CD4-positive, alpha-beta T cell treated with Interleukin-4 for 4 hours (primary cell): ENCODE data around the gene ELFN2.

Experiments
- DNase-seq: peaks from one replicate; pipeline ENCODE4 v3.0.0-alpha.2; 2020

The ELFN2 gene

GRCh38 chr22:37353839-37354238 lies 73.4 kb downstream of the ELFN2 start:
- DNase-seq: no peak

GRCh38 chr22:37352481-37352880 lies 74.8 kb downstream of the ELFN2 start:
- DNase-seq: no peak

- no peak for DNase-seq
These were observed 76.0 kb downstream of the ELFN2 start for GRCh38 chr22:37351232-37351631.

- no peak for DNase-seq
These were observed 78.0 kb downstream of the ELFN2 start for GRCh38 chr22:37349043-37349814.

- no peak for DNase-seq
These were observed 80.8 kb downstream of the ELFN2 start for GRCh38 chr22:37346505-37346895.

- no peak for DNase-seq
These were observed 81.3 kb downstream of the ELFN2 start for GRCh38 chr22:37345863-37346504.

GRCh38 chr22:37344735-37345449 lies 82.4 kb downstream of the ELFN2 start:
- no peak for DNase-seq

GRCh38 chr22:37343863-37344734 lies 83.2 kb downstream of the ELFN2 start:
- no peak for DNase-seq

GRCh38 chr22:37343348-37343747 lies 83.9 kb downstream of the ELFN2 start:
- DNase-seq: no peak

GRCh38 chr22:37342065-37342464 lies 85.2 kb downstream of the ELFN2 start:
- DNase-seq: no peak

- DNase-seq: no peak
These were observed 86.7 kb downstream of the ELFN2 start for GRCh38 chr22:37340331-37341262.

- DNase-seq: no peak
These were observed 88.6 kb downstream of the ELFN2 start for GRCh38 chr22:37338539-37339246.

GRCh38 chr22:37337204-37337943 lies 89.9 kb downstream of the ELFN2 start:
- DNase-seq: no peak

GRCh38 chr22:37336579-37336978 lies 90.7 kb downstream of the ELFN2 start:
- DNase-seq: no peak

- no peak for DNase-seq
These were observed 91.5 kb downstream of the ELFN2 start for GRCh38 chr22:37335806-37336199.

GRCh38 chr22:37334859-37335805 lies 92.1 kb downstream of the ELFN2 start:
- no peak for DNase-seq

GRCh38 chr22:37334461-37334858 lies 92.8 kb downstream of the ELFN2 start:
- no peak for DNase-seq

GRCh38 chr22:37333724-37334460 lies 93.4 kb downstream of the ELFN2 start:
- no peak for DNase-seq
